A549 (cell line): ENCODE results near the gene THPO. TPM values are rescaled to one million over a fixed set of nuclear protein-coding genes. Genes with fewer than 3 reads are reported as not detected.

ENCODE experiments used
- ATAC-seq, 2 experiments: fragments of 200-7000 bp in 1 of 2; fragments of >200 bp in 1 of 2; cut with Nextera tagmentation in 1 of 2; cut with Tn5 transposase in 1 of 2; 3 replicates each; pipeline versions ENCODE4 v1.8.0 to v1.9.1; 2018 to 2020; ENCODE audit warnings: mild to moderate bottlenecking in 1 of 2, moderate library complexity in 1 of 2
- CTCF ChIA-PET: fragments of 300-600 bp; sonication (Branson Sonifier 250); formaldehyde crosslinking; extraction: SDS; loops from one replicate; lab custom pipeline; 2021; ENCODE audit warnings: antibody characterized with exemption, inconsistent platforms; lab: Yijun Ruan, JAX
- POLR2A ChIA-PET: fragments of 350-600 bp; formaldehyde crosslinking; extraction: SDS; loops from one replicate; lab custom pipeline; 2021; ENCODE audit warnings: antibody characterized with exemption, inconsistent platforms; lab: Yijun Ruan, JAX
- DNase-seq, 2 experiments: peaks; one replicate each; pipeline versions ENCODE4 v3.0.0 to v3.0.0-alpha.2; 2011 to 2016; ENCODE audit warnings: low read depth in 1 of 2, low spot score in 1 of 2
- FAIRE-seq: peaks from 2 replicates; lab custom pipeline; 2011; peaks lifted over from hg19 to GRCh38; lab: Jason Lieb, UNC
- H3K27ac ChIP-seq, 2 experiments: fragments of >200 bp; sonication (Bioruptor Twin); formaldehyde crosslinking; 3 replicates each; pipeline ENCODE4 v1.5.1; 2016 to 2017
- H3K4me1 ChIP-seq: fragments of >200 bp; sonication (Bioruptor Twin); formaldehyde crosslinking; 3 replicates; pipeline ENCODE4 v1.6.1; 2016
- H3K4me2 ChIP-seq: fragments of >200 bp; sonication (Bioruptor Twin); formaldehyde crosslinking; 3 replicates; pipeline ENCODE4 v1.6.1; 2016
- H3K4me3 ChIP-seq: fragments of >200 bp; sonication (Bioruptor Twin); formaldehyde crosslinking; 3 replicates; pipeline ENCODE4 v1.5.1; 2016
- H3K9me3 ChIP-seq: fragments of >200 bp; sonication (Bioruptor Twin); formaldehyde crosslinking; 3 replicates; pipeline ENCODE4 v1.6.1; 2016
- BCL3 ChIP-seq: fragments of >200 bp; sonication (Bioruptor Twin); formaldehyde crosslinking; IDR thresholded peaks from 3 replicates; pipeline ENCODE4 v1.6.1; 2016
- BHLHE40 ChIP-seq: IDR thresholded peaks from 2 replicates; pipeline ENCODE4 v1.6.1; 2012; ENCODE audit warnings: low read depth, low read length, inconsistent platforms
- CBX2 ChIP-seq: fragments of 200-600 bp; sonication (generic); IDR thresholded peaks from 2 replicates; pipeline ENCODE4 v1.6.1; 2016; ENCODE audit warnings: low read depth, mild to moderate bottlenecking, borderline replicate concordance
- CBX8 ChIP-seq: fragments of 200-600 bp; sonication (generic); IDR thresholded peaks from 2 replicates; pipeline ENCODE4 v1.6.1; 2016
- CHD4 ChIP-seq: fragments of 200-600 bp; sonication (generic); IDR thresholded peaks from 2 replicates; pipeline ENCODE4 v1.6.1; 2016; ENCODE audit warnings: antibody characterized with exemption, mild to moderate bottlenecking, borderline replicate concordance
- CTCF ChIP-seq: fragments of >200 bp; sonication (Bioruptor Twin); formaldehyde crosslinking; IDR thresholded peaks from 3 replicates; pipeline ENCODE4 v1.5.1; 2016
- E2F6 ChIP-seq: IDR thresholded peaks from 2 replicates; pipeline ENCODE4 v1.6.1; 2012; ENCODE audit warnings: low read depth, borderline replicate concordance
- EHMT2 ChIP-seq: fragments of 200-600 bp; sonication (generic); IDR thresholded peaks from 2 replicates; pipeline ENCODE4 v1.6.1; 2016; ENCODE audit warnings: antibody characterized with exemption, low read depth, mild to moderate bottlenecking, moderate library complexity
- ELK1 ChIP-seq: fragments of 150-350 bp; IDR thresholded peaks from 2 replicates; pipeline ENCODE4 v1.6.1; 2014; ENCODE audit warnings: low read depth, mild to moderate bottlenecking, low read length
- FOSB ChIP-seq: fragments of 250-450 bp; sonication (Bioruptor Pico); IDR thresholded peaks from 2 replicates; pipeline ENCODE4 v1.5.0; 2020; ENCODE audit warnings: mild to moderate bottlenecking, moderate library complexity
- HEYL ChIP-seq: fragments of 250-450 bp; sonication (Bioruptor Pico); IDR thresholded peaks from 2 replicates; pipeline ENCODE4 v1.8.0; 2021; ENCODE audit warnings: mild to moderate bottlenecking, moderate library complexity
- HMGXB4 ChIP-seq: fragments of 250-450 bp; sonication (Bioruptor Pico); IDR thresholded peaks from 2 replicates; pipeline ENCODE4 v1.5.0; 2021; ENCODE audit warnings: mild to moderate bottlenecking, moderate library complexity, borderline replicate concordance
- HOXA7 ChIP-seq: fragments of 250-450 bp; sonication (Bioruptor Pico); IDR thresholded peaks from 2 replicates; pipeline ENCODE4 v1.5.0; 2020; ENCODE audit warnings: mild to moderate bottlenecking, moderate library complexity
- HOXB5 ChIP-seq: fragments of 250-450 bp; sonication (Bioruptor Pico); IDR thresholded peaks from 2 replicates; pipeline ENCODE4 v1.5.0; 2020; ENCODE audit warnings: mild to moderate bottlenecking, moderate library complexity
- KDM5A ChIP-seq: fragments of 200-600 bp; sonication (generic); IDR thresholded peaks from 2 replicates; pipeline ENCODE4 v1.6.1; 2016; ENCODE audit warnings: antibody characterized with exemption, mild to moderate bottlenecking
- MAX ChIP-seq: IDR thresholded peaks from 2 replicates; pipeline ENCODE4 v1.6.1; 2012
- NR3C1 ChIP-seq: fragments of >200 bp; sonication (Bioruptor Twin); formaldehyde crosslinking; IDR thresholded peaks from 3 replicates; pipeline ENCODE4 v1.6.1; 2017
- PHF8 ChIP-seq: fragments of 200-600 bp; sonication (generic); IDR thresholded peaks from 2 replicates; pipeline ENCODE4 v1.6.1; 2016; ENCODE audit warnings: low read depth, mild to moderate bottlenecking, antibody characterized with exemption, moderate library complexity, borderline replicate concordance
- POLR2A ChIP-seq: IDR thresholded peaks from 2 replicates; pipeline ENCODE4 v1.6.1; 2012; ENCODE audit warnings: mild to moderate bottlenecking, low read length
- RAD21 ChIP-seq, 2 experiments: fragments of >200 bp in 1 of 2; sonication (Bioruptor Twin) in 1 of 2; formaldehyde crosslinking in 1 of 2; IDR thresholded peaks in 1 of 2; conservative IDR thresholded peaks in 1 of 2; 2 replicates in 1 of 2; 3 replicates in 1 of 2; pipeline ENCODE4 v1.6.1; 2012 to 2018; ENCODE audit warnings: inconsistent platforms in 1 of 2
- SMC3 ChIP-seq: fragments of >200 bp; sonication (Bioruptor Twin); formaldehyde crosslinking; IDR thresholded peaks from 3 replicates; pipeline ENCODE4 v1.6.1; 2018; ENCODE audit warnings: inconsistent platforms
- USF2 ChIP-seq: fragments of 450-650 bp; IDR thresholded peaks from 2 replicates; pipeline ENCODE4 v1.6.1; 2014; ENCODE audit warnings: antibody characterized with exemption
- ZC3H11A ChIP-seq: fragments of 450-650 bp; IDR thresholded peaks from 2 replicates; pipeline ENCODE4 v1.6.1; 2014; ENCODE audit warnings: antibody characterized with exemption, mild to moderate bottlenecking
- ZSCAN20 ChIP-seq: fragments of 250-450 bp; sonication (Bioruptor Pico); IDR thresholded peaks from 2 replicates; pipeline ENCODE4 v1.8.0; 2022; ENCODE audit warnings: mild to moderate bottlenecking, moderate library complexity
- WGBS: methylation state at CpG from one replicate; pipeline ENCODE4 v1.1.6; 2017; ENCODE audit errors: missing lambda C conversion rate; 5-methylcytosine and 5-hydroxymethylcytosine counted together
- polyA plus RNA-seq, 4 experiments: library from polyadenylated mRNA; depleted of rRNA in 3 of 4; stranded (reverse); fragments of >200 nt; fragmentation: RNase III in 1 of 4; extraction: RNeasy Plus Mini Kit Qiagen cat#74134 plus additional on column Dnase treatment in 1 of 4; gene quantifications; 2 replicates in 3 of 4; 3 replicates in 1 of 4; pipeline ENCODE4 v1.2.3, GENCODE V29; 2011 to 2017

THPO gene
- polyA plus RNA-seq, 2 of the 4 experiments (the other 2 are of a cell fraction), result 0.06 TPM; not detected in 1

- no peak for FAIRE-seq
- WGBS, result 67% methylated on average over 5 of the region's 5 CpGs
- POLR2A ChIA-PET, result no interaction called here
Measured at GRCh38 chr3:184419171-184419570, 41.2 kb upstream of the THPO start.

GRCh38 chr3:184417619-184418327, 39.8 kb upstream of the THPO start:
- peak; percentile 44 to 64 for DNase-seq
- Histone ChIP-seq H3K4me2 (peak overlapping the region; percentile 25; the same call in 1 of the 3 replicates), H3K4me3 (no peak overlapping the region), H3K4me1 (no peaks in the 10 kb centered on the region), H3K27ac (no peak overlapping the region), H3K9me3 (no peaks in the 10 kb centered on the region)
- ChIA-PET POLR2A (no interaction called here), CTCF (interaction anchor here (0.6 to 13.1 kb wide), 26 partner anchors 8 to 655 kb away, joined by 3 to 132 read pairs (median 4); partner anchors contain the start of gene EPHB3)
- no peak for FAIRE-seq
- ATAC-seq, result peak; percentile 95 to 99
- WGBS, result 16% methylated on average over 8 of the region's 14 CpGs
- TF ChIP-seq HOXB5 (CRISPR knock-in tag), result no peak
- TF ChIP-seq BHLHE40, result peak; percentile 63; the same call in 1 of the 2 replicates
- TF ChIP-seq EHMT2, result no peak
- TF ChIP-seq HOXA7, result no peak
- TF ChIP-seq RAD21 (conservative IDR thresholded peaks at IDR 0.05 in 1 of 2, IDR thresholded peaks at IDR 0.05 in 1 of 2), result peak; percentile 73 to 81
- TF ChIP-seq POLR2A, result no peak
- 0 out of 2 replicates have a peak, but pooled peaks have one; percentile 5 for TF ChIP-seq USF2
- no peak for TF ChIP-seq KDM5A
- TF ChIP-seq HMGXB4, result no peak
- TF ChIP-seq CTCF, result peak; percentile 65
- no peak for TF ChIP-seq FOSB (CRISPR knock-in tag)
- peak; percentile 61; the same call in 1 of the 2 replicates for TF ChIP-seq MAX
- TF ChIP-seq ZSCAN20, result no peak
- TF ChIP-seq SMC3, result peak; percentile 85

More at GRCh38 chr3:184419171-184419570, 41.2 kb upstream of the THPO start:
- Histone ChIP-seq H3K4me3 (no peak overlapping the region), H3K9me3 (no peaks in the 10 kb centered on the region), H3K4me2 (no peak overlapping the region), H3K27ac (no peak overlapping the region), H3K4me1 (no peaks in the 10 kb centered on the region)
- ATAC-seq (no peak), DNase-seq (no peak)
- CTCF ChIA-PET, result interaction anchor here (0.7 to 13.1 kb wide), 10 partner anchors 8 to 121 kb away, joined by 3 to 132 read pairs (median 4); no protein-coding TSS in a partner anchor
- TF ChIP-seq POLR2A (no peak), NR3C1 (no peak), HEYL (CRISPR knock-in tag) (no peak), ZC3H11A (no peak), ELK1 (no peak), BCL3 (no peak), E2F6 (no peak), PHF8 (no peak), CBX8 (no peak), HOXA7 (no peak), CHD4 (no peak), CBX2 (no peak)
